Psoas muscle (tissue), 8 donors: ENCODE results near the gene GRPR. TPM values are rescaled to one million over a fixed set of nuclear protein-coding genes. Genes with fewer than 3 reads are reported as not detected.
A peak's percentile ranks its signal among the peaks of the same experiment; 100 is the strongest.
"Not testable (repeated sequence)": the region's sequence is repeated elsewhere in the genome, so short reads cannot be mapped to it uniquely, and the experiment has no call there.

ENCODE experiments used
- ATAC-seq, 4 donors: fragments of 200-7000 bp; cut with Tn5 transposase; one replicate each; pipeline ENCODE4 v1.9.1; 2020; ENCODE audit warnings: moderate library complexity in 3 of 4, mild to moderate bottlenecking in 2 of 4
- DNase-seq, 2 donors: peaks; one replicate each; pipeline ENCODE4 v3.0.0-alpha.2; 2020
- H3K27ac ChIP-seq: fragments of 200-600 bp; one replicate; pipeline ENCODE4 v1.8.0; 2022
- H3K27me3 ChIP-seq, 3 donors: fragments of 200-600 bp in 1 of 3; one replicate each; pipeline versions ENCODE4 v1.6.1 to v1.8.0; 2013 to 2022; ENCODE audit warnings: low read length in 2 of 3, mild to moderate bottlenecking in 2 of 3, moderate library complexity in 1 of 3; ENCODE audit not compliant: insufficient read depth in 3 of 3
- H3K36me3 ChIP-seq, 2 donors: fragments of 200-600 bp in 1 of 2; one replicate each; pipeline versions ENCODE4 v1.6.1 to v1.8.0; 2013 to 2022; ENCODE audit warnings: low read depth in 1 of 2, mild to moderate bottlenecking in 1 of 2, moderate library complexity in 1 of 2; ENCODE audit not compliant: insufficient read depth in 1 of 2
- H3K4me1 ChIP-seq: fragments of 200-600 bp; one replicate; pipeline ENCODE4 v1.8.0; 2022
- H3K4me3 ChIP-seq: fragments of 200-600 bp; one replicate; pipeline ENCODE4 v1.8.0; 2022; ENCODE audit warnings: mild to moderate bottlenecking
- H3K9me3 ChIP-seq: fragments of 200-600 bp; one replicate; pipeline ENCODE4 v1.8.0; 2022
- CTCF ChIP-seq: fragments of 200-600 bp; IDR thresholded peaks from one replicate; pipeline ENCODE4 v1.8.0; 2022; ENCODE audit warnings: antibody characterized with exemption
- WGBS, 3 donors: extraction: QIAGEN DNeasy Blood & Tissue Kit; methylation state at CpG; one replicate each; pipeline versions ENCODE4 v1.1.6 to v1.1.7; 2013; 5-methylcytosine and 5-hydroxymethylcytosine counted together
- intact Hi-C, 2 donors: fragments of 100-400 bp; cut with DNase I; formaldehyde crosslinking; loops; one replicate each; pipeline versions ENCODE4 v1.11.0 to v1.14.2; 2022
- polyA plus RNA-seq, 3 donors: library from polyadenylated mRNA; stranded (reverse); fragments of 200-250 nt; gene quantifications; one replicate each; pipeline ENCODE4 v1.2.3, GENCODE V29; 2013
- total RNA-seq, 4 donors: library from RNA; stranded (reverse); fragmentation: NEBNext Ultra II Directional in 2 of 4; extraction: Animal tissue kit (Norgen Biotek cat#: 25700) in 2 of 4; gene quantifications; one replicate each; pipeline versions ENCODE4 v1.2.1 to v1.2.4, GENCODE V29; 2021 to 2023
- donor health status: healthy with polysubstance abuse.
- donor health status: DM: no; HTN: no; CAD: no; lungs with moderate emphysema.
- donor health status: Bipolar disorder and iron deficiency.
- donor health status: healthy.
- donor health status: DM: yes; HTN: yes; CAD: no.
- donor health status: DM: no; HTN: no; CAD: no.
- donor health status: DM: no; HTN: no; CAD: no.
- donor health status: DM: yes; HTN: yes; CAD: no.

The GRPR gene
- total and polyA plus RNA-seq, 7 donors, result 0.05 to 0.60 (median 0.33) TPM; not detected in 1

GRCh38 chrX:16155581-16156096 is 32.3 kb downstream of the GRPR start:
- H3K36me3 ChIP-seq, result no peaks in the 10 kb centered on the region
- H3K4me1 ChIP-seq, result no peaks in the 10 kb centered on the region
- no peak for TF ChIP-seq CTCF
- 47 to 55% (median 52%) methylated on average over 4 to 5 of the region's 5 CpGs for WGBS, 3 donors
- H3K9me3 ChIP-seq, result no peaks in the 10 kb centered on the region
- no peak overlapping the region for H3K27ac ChIP-seq
- peaks cover 0 to 9% (median 0%) of the 10 kb centered on the region in 3 donors for H3K27me3 ChIP-seq
- ATAC-seq, result no peak
- no peak for DNase-seq
- intact Hi-C loops, result no loop called here
- no peak overlapping the region for H3K4me3 ChIP-seq

DNA sequence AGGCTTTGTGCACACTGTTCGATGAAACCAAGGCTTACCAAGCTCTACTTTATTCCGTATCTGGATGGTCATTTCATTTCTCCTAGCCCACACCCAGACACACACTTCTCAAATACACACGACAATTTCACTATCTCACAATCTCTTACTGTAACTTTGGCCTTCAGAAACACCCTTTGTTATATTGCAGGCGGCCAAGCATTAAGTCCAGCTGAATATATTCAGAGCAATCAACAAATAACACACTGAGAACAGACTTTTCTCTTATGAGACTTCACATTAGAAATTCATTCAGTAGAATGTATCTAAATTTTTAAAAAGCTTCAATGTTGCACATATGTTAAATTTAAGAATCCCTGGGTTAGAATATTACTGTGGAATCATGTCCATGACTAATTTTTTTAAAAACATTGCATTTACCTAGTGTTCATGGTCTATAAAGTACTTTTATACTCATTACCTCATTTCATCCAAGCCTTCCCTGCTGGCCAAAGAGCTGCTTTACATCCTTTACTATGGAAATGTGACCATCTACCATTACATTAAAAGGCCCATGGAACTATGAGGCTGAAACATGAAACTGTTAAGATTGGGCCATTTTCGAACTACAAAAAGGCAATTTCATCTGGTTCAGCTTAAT is 33.4 kb downstream of the GRPR start:
- ATAC-seq (no peak), DNase-seq (no peak)
- Histone ChIP-seq H3K9me3 (no peaks in the 10 kb centered on the region), H3K27me3 (peaks cover 0 to 9% (median 0%) of the 10 kb centered on the region in 3 donors), H3K4me1 (no peaks in the 10 kb centered on the region), H3K36me3 (no peaks in the 10 kb centered on the region), H3K27ac (no peak overlapping the region), H3K4me3 (no peak overlapping the region)
- no peak for TF ChIP-seq CTCF
- 71 to 84% (median 77%) methylated on average over 5 of the region's 5 CpGs for WGBS, 3 donors
- intact Hi-C loops, result no loop called here

- Histone ChIP-seq H3K4me1 (no peaks in the 10 kb centered on the region), H3K36me3 (no peaks in the 10 kb centered on the region), H3K9me3 (no peaks in the 10 kb centered on the region), H3K4me3 (no peak overlapping the region), H3K27ac (no peak overlapping the region), H3K27me3 (peaks cover 0 to 4% (median 0%) of the 10 kb centered on the region in 3 donors)
- no peak for TF ChIP-seq CTCF
- 48 to 57% (median 54%) methylated on average over 3 of the region's 3 CpGs for WGBS, 3 donors
- DNase-seq (no peak), ATAC-seq (peak in 1 of 4 donors; percentile 33)
- intact Hi-C loops, result no loop called here
Observed at GRCh38 chrX:16160729-16161128, 37.4 kb downstream of the GRPR start.

DNA sequence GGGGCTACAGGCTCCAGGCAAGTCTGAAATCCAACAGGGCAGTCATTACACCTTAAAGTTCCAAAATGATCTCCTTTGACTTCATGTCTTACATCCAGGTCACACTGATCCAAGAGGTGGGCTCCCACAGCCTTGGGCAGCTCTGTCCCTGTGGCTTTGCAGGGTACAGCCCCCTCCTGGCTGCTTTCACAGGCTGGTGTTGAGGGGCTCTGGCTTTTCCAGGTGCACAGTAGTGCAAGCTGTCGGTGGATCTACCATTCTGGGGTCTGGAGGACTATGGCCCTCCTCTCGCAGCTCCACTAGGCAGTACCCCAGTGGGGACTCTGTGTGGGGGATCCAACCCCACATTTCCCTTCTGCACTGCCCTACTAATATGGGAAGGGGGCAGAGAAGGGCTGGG is 37.8 kb downstream of the GRPR start:
- H3K27me3 ChIP-seq, ATAC-seq, H3K36me3 ChIP-seq, H3K4me3 ChIP-seq, H3K9me3 ChIP-seq, H3K27ac ChIP-seq, intact Hi-C loops, DNase-seq, H3K4me1 ChIP-seq: not testable (repeated sequence)
- 89 to 97% (median 94%) methylated on average over 2 of the region's 2 CpGs for whole genome bisulfite sequencing, 3 donors

GRCh38 chrX:16162391-16162790 is 39.0 kb downstream of the GRPR start:
- TF ChIP-seq CTCF, result no peak
- no peak for DNase-seq
- Histone ChIP-seq H3K36me3 (no peaks in the 10 kb centered on the region), H3K4me1 (no peaks in the 10 kb centered on the region), H3K4me3 (no peak overlapping the region), H3K27ac (no peak overlapping the region), H3K9me3 (no peaks in the 10 kb centered on the region), H3K27me3 (no peaks in the 10 kb centered on the region)
- intact Hi-C loops, result no loop called here
- no peak for ATAC-seq
- WGBS, 3 donors, result 61 to 76% (median 74%) methylated on average over 5 of the region's 5 CpGs
